HepG2 (cell line): Measurements from ENCODE around the gene LOC128125822.

Source experiments
- ATAC-seq: fragments of 200-7000 bp; cut with Tn5 transposase; 3 replicates; pipeline ENCODE4 v1.9.1; 2020; ENCODE audit warnings: mild to moderate bottlenecking, moderate library complexity
- BruUV-seq: library from RNA; stranded (reverse); fragments of 400-500 nt; replicated peaks from 2 replicates; lab custom pipeline; 2021; lab: Mats Ljungman, UMichigan
- CTCF ChIA-PET: fragments of 300-600 bp; formaldehyde crosslinking; extraction: SDS; loops from one replicate; lab custom pipeline; 2021; ENCODE audit warnings: low total read pairs, inconsistent platforms, low intra/inter-chr PET ratio; lab: Yijun Ruan, JAX
- POLR2A ChIA-PET: fragments of 350-600 bp; sonication (Branson Sonifier 250); formaldehyde crosslinking; loops from one replicate; lab custom pipeline; 2020; ENCODE audit warnings: antibody characterized with exemption, inconsistent platforms; lab: Yijun Ruan, JAX
- DNase-seq: peaks from one replicate; pipeline ENCODE4 v3.0.0-alpha.2; 2015; ENCODE audit warnings: low spot score
- FAIRE-seq: peaks from 3 replicates; lab custom pipeline; 2011; peaks lifted over from hg19 to GRCh38; lab: Jason Lieb, UNC
- H2AFZ ChIP-seq: one replicate; pipeline ENCODE4 v1.6.1; 2011; ENCODE audit warnings: low read length, inconsistent platforms
- H3K27ac ChIP-seq: fragments of 300-600 bp; 3 replicates; pipeline ENCODE4 v1.8.0; 2011; ENCODE audit warnings: mixed run types, mild to moderate bottlenecking, mixed read lengths, low read length, inconsistent platforms; ENCODE audit not compliant: insufficient read depth; ENCODE audit errors: extremely low read length
- H3K27me3 ChIP-seq, 2 experiments: fragments of 200-600 bp in 1 of 2; 2 replicates in 1 of 2; 3 replicates in 1 of 2; pipeline versions ENCODE4 v1.6.0 to v1.8.0; 2011; ENCODE audit warnings: low read length in 2 of 2, mild to moderate bottlenecking in 2 of 2, moderate library complexity in 2 of 2, inconsistent platforms in 1 of 2; ENCODE audit not compliant: insufficient read depth in 2 of 2, control insufficient read depth in 1 of 2
- H3K36me3 ChIP-seq, 2 experiments: fragments of 200-600 bp in 1 of 2; replicated peaks in 1 of 2; 2 replicates in 1 of 2; 3 replicates in 1 of 2; pipeline versions ENCODE4 v1.5.1 to v1.8.0; 2011; ENCODE audit warnings: low read length in 2 of 2, inconsistent platforms in 1 of 2; ENCODE audit not compliant: insufficient read depth in 2 of 2, control insufficient read depth in 1 of 2
- H3K4me1 ChIP-seq: 2 replicates; pipeline ENCODE4 v1.5.1; 2012; ENCODE audit warnings: low read length, inconsistent platforms; ENCODE audit not compliant: insufficient read depth
- H3K4me2 ChIP-seq: 2 replicates; pipeline ENCODE4 v1.6.0; 2011; ENCODE audit warnings: low read depth, low read length, inconsistent platforms
- H3K4me3 ChIP-seq, 3 experiments: fragments of 200-600 bp in 1 of 3; sonication (generic), shearing (Covaris generic) in 1 of 3; replicated peaks in 1 of 3; 2 replicates each; pipeline ENCODE4 v1.5.1; 2011 to 2016; ENCODE audit warnings: low read length in 3 of 3, inconsistent platforms in 2 of 3, low read depth in 2 of 3, mild to moderate bottlenecking in 2 of 3, control low read depth in 1 of 3, mixed read lengths in 1 of 3; ENCODE audit not compliant: insufficient read depth in 1 of 3
- H3K79me2 ChIP-seq: one replicate; pipeline ENCODE4 v1.6.1; 2011; ENCODE audit warnings: low read length, inconsistent platforms; ENCODE audit not compliant: insufficient read depth
- H3K9ac ChIP-seq: 2 replicates; pipeline ENCODE4 v1.6.0; 2011; ENCODE audit warnings: mild to moderate bottlenecking, low read depth, low read length, inconsistent platforms; ENCODE audit not compliant: insufficient read depth
- H3K9me3 ChIP-seq: 2 replicates; pipeline ENCODE4 v1.5.1; 2012; ENCODE audit warnings: mild to moderate bottlenecking, low read length
- H4K20me1 ChIP-seq: 2 replicates; pipeline ENCODE4 v1.6.0; 2011; ENCODE audit warnings: inconsistent platforms, mild to moderate bottlenecking, low read length, moderate library complexity; ENCODE audit not compliant: insufficient read depth
- ATM ChIP-seq: fragments of 450-650 bp; IDR thresholded peaks from 2 replicates; pipeline ENCODE4 v1.7.1; 2017; ENCODE audit warnings: mild to moderate bottlenecking, borderline replicate concordance
- HIC2 ChIP-seq: sonication (generic); formaldehyde crosslinking; IDR thresholded peaks from 2 replicates; pipeline ENCODE4 v1.9.0; 2022; ENCODE audit warnings: low read depth, missing genetic modification reagents
- HOXD1 ChIP-seq: sonication (generic); formaldehyde crosslinking; IDR thresholded peaks from 2 replicates; pipeline ENCODE4 v1.5.0; 2020; ENCODE audit warnings: missing genetic modification reagents
- KDM5A ChIP-seq: fragments of 200-600 bp; sonication (generic); IDR thresholded peaks from 2 replicates; pipeline ENCODE4 v1.7.0; 2018; ENCODE audit warnings: antibody characterized with exemption, mild to moderate bottlenecking, low read length, borderline replicate concordance
- MEIS2 ChIP-seq: sonication (generic); formaldehyde crosslinking; IDR thresholded peaks from 2 replicates; pipeline ENCODE4 v1.9.0; 2021; ENCODE audit warnings: mild to moderate bottlenecking, missing genetic modification reagents
- MIXL1 ChIP-seq: IDR thresholded peaks from 2 replicates; pipeline ENCODE4 v1.6.1; 2016
- TP53 ChIP-seq: sonication (generic); formaldehyde crosslinking; conservative IDR thresholded peaks from 2 replicates; pipeline ENCODE4 v1.4.0; 2020; ENCODE audit warnings: missing genetic modification reagents
- ZNF18 ChIP-seq: sonication (generic); formaldehyde crosslinking; IDR thresholded peaks from 2 replicates; pipeline ENCODE4 v1.8.0; 2022; ENCODE audit warnings: mild to moderate bottlenecking, missing genetic modification reagents; ENCODE audit not compliant: insufficient replicate concordance
- ZNF550 ChIP-seq: sonication (generic); formaldehyde crosslinking; IDR thresholded peaks from 2 replicates; pipeline ENCODE4 v1.4.0; 2020; ENCODE audit warnings: mild to moderate bottlenecking, missing genetic modification reagents, borderline replicate concordance
- ZNF616 ChIP-seq: sonication (generic); formaldehyde crosslinking; IDR thresholded peaks from 2 replicates; pipeline ENCODE4 v1.5.0; 2020; ENCODE audit warnings: low read depth, mild to moderate bottlenecking, missing genetic modification reagents
- ZNF629 ChIP-seq: sonication (generic); formaldehyde crosslinking; conservative IDR thresholded peaks from 2 replicates; pipeline ENCODE4 v1.5.0; 2020; ENCODE audit warnings: missing genetic modification reagents
- WGBS: methylation state at CpG from one replicate; pipeline ENCODE4 v1.1.6; 2017; ENCODE audit warnings: low lambda C conversion rate; 5-methylcytosine and 5-hydroxymethylcytosine counted together
- in situ Hi-C: cut with HindIII; loops from 2 replicates; pipeline ENCODE4 v1.10.0; 2017; ENCODE audit warnings: low pct_unique_long_range_greater_than_20kb; ENCODE audit not compliant: extremely low pct_ligation_motif_present
- intact Hi-C: fragments of 100-400 bp; cut with micrococcal nuclease; formaldehyde crosslinking; loops from one replicate; pipeline ENCODE4 v1.10.0; 2022; ENCODE audit not compliant: unreplicated experiment
- TF ChIP-seq, protein P1 (sequence below): sonication (generic); formaldehyde crosslinking; IDR thresholded peaks from 2 replicates; pipeline ENCODE4 v1.8.1; 2023; ENCODE audit warnings: mild to moderate bottlenecking, missing genetic modification reagents, borderline replicate concordance

The LOC128125822 gene

DNA sequence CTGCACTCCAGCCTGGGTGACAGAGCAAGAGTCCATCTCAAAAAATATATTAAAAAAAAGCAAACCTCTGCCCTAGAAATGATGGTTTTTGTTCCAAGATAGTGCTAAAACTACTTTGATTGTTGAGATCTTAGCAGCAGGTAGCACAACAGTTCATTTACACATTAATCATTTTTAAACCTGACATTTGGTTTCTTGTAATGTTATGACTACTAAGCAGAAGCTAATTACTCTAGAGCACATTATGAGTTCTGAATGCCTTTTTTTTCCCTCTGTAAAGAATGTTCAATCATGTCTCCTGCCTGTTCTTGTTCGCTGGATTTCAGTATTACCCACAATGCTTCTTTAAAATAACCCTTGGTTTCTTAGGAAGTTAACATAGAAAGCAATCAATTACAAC, 38.7 kb downstream of the LOC128125822 start:
- H3K27ac ChIP-seq = no peak overlapping the region
- no TSS peak for BruUV-seq
- ChIA-PET CTCF (no interaction called here), POLR2A (interaction anchor here (1.1 kb wide), 1 partner anchor 12 kb away, joined by 3 read pairs; no protein-coding TSS in a partner anchor)
- H2AFZ ChIP-seq = no peak overlapping the region
- no peaks in the 10 kb centered on the region for H3K79me2 ChIP-seq
- DNase-seq (no peak), ATAC-seq (no peak), FAIRE-seq (no peak)
- no peak overlapping the region for H3K9ac ChIP-seq
- H3K36me3 ChIP-seq = no peaks in the 10 kb centered on the region
- no peak overlapping the region for H3K4me3 ChIP-seq
- WGBS = 2% methylated on average over 1 of the region's 1 CpG
- H3K27me3 ChIP-seq = no peaks in the 10 kb centered on the region; a peak in 1 of 5 replicates
- no peak overlapping the region for H3K4me2 ChIP-seq
- H3K4me1 ChIP-seq = no peaks in the 10 kb centered on the region
- no peaks in the 10 kb centered on the region for H3K9me3 ChIP-seq
- in situ Hi-C loops = no loop called here
- intact Hi-C loops = no loop called here
- H4K20me1 ChIP-seq = no peaks in the 10 kb centered on the region
- TF ChIP-seq, protein P1, sequence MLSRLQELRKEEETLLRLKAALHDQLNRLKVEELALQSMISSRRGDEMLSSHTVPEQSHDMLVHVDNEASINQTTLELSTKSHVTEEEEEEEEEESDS = no peak
- TF ChIP-seq HOXD1 (no peak), HIC2 (CRISPR knock-in tag) (no peak), ZNF18 (CRISPR knock-in tag) (no peak), MEIS2 (CRISPR knock-in tag) (no peak), MIXL1 (CRISPR knock-in tag) (no peak), TP53 (CRISPR knock-in tag) (no peak), KDM5A (no peak), ATM (no peak), ZNF629 (CRISPR knock-in tag) (no peak), ZNF616 (no peak), ZNF550 (CRISPR knock-in tag) (no peak)
